Measurements from ENCODE around the gene ESR2. TPM values are rescaled to one million over a fixed set of nuclear protein-coding genes. Genes with fewer than 3 reads are reported as not detected.

The ESR2 gene
- total RNA-seq, 1 experiment from 2014 or later: 87.8 TPM

DNA sequence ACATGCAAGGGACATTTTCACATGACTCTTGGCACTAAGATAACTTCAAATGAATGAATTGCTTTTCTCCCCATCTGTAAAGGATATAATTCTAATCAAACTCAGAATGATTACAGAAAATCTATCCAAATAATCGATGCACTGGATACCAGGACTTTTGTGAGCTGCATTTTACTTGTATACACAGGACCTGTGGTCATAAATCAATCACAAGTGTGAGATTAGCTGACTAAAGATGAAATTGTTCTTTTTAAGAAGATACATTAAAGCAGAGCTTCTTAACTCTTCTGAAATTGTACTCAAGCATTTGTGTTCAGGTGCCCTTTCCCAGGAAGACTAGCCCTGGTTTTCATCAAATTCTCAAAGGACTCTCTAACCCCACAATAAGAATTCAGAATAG, 66.3 kb downstream of the ESR2 start:
- peaks cover 76% of the 10 kb centered on the region for H3K36me3 ChIP-seq (ENCODE audit: insufficient read depth, low read length)
- peak overlapping the region; percentile 70 for H3K27ac ChIP-seq (ENCODE audit: low read length)
- peak overlapping the region; percentile 17 for H3K4me2 ChIP-seq (ENCODE audit: low read depth, low read length, poor library complexity, severe bottlenecking)
- peaks cover 93% of the 10 kb centered on the region for H3K4me1 ChIP-seq (ENCODE audit: low read length)
- no peak overlapping the region for H2AFZ ChIP-seq (ENCODE audit: low read length)
- peaks cover 99% of the 10 kb centered on the region for H3K79me2 ChIP-seq (ENCODE audit: low read length)
- H3K9me2 ChIP-seq (replicated peaks; ENCODE audit: insufficient read depth, low read length): no peaks in the 10 kb centered on the region
- no peaks in the 10 kb centered on the region for H3K27me3 ChIP-seq (ENCODE audit: low read length)
- no peak for DNase-seq
- no peaks in the 10 kb centered on the region for H3K9me3 ChIP-seq (ENCODE audit: low read length)
- H4K20me1 ChIP-seq (ENCODE audit: insufficient read depth, low read depth, low read length): peaks cover 21% of the 10 kb centered on the region; the same call in 1 of the 2 replicates
- H3K4me3 ChIP-seq (ENCODE audit: low read length): no peak overlapping the region
- peak overlapping the region; percentile 13 for H3K9ac ChIP-seq (ENCODE audit: low read length)

GRCh38 chr14:64225151-64225757, 68.9 kb downstream of the ESR2 start:
- no peak overlapping the region for H3K9ac ChIP-seq (ENCODE audit: low read length)
- no peak overlapping the region for H2AFZ ChIP-seq (ENCODE audit: low read length)
- peaks cover 96% of the 10 kb centered on the region for H3K79me2 ChIP-seq (ENCODE audit: low read length)
- peak overlapping the region; percentile 97 for H3K27ac ChIP-seq (ENCODE audit: low read length)
- H3K9me2 ChIP-seq (replicated peaks; ENCODE audit: insufficient read depth, low read length): no peaks in the 10 kb centered on the region
- H4K20me1 ChIP-seq (ENCODE audit: insufficient read depth, low read depth, low read length): peaks cover 17% of the 10 kb centered on the region; the same call in 1 of the 2 replicates
- H3K36me3 ChIP-seq (ENCODE audit: insufficient read depth, low read length): peaks cover 76% of the 10 kb centered on the region
- H3K4me2 ChIP-seq (ENCODE audit: low read depth, low read length, poor library complexity, severe bottlenecking): no peak overlapping the region
- no peak overlapping the region for H3K4me3 ChIP-seq (ENCODE audit: low read length)
- no peaks in the 10 kb centered on the region for H3K27me3 ChIP-seq (ENCODE audit: low read length)
- H3K9me3 ChIP-seq (ENCODE audit: low read length): no peaks in the 10 kb centered on the region
- peaks cover 94% of the 10 kb centered on the region for H3K4me1 ChIP-seq (ENCODE audit: low read length)
- DNase-seq: no peak

DNA sequence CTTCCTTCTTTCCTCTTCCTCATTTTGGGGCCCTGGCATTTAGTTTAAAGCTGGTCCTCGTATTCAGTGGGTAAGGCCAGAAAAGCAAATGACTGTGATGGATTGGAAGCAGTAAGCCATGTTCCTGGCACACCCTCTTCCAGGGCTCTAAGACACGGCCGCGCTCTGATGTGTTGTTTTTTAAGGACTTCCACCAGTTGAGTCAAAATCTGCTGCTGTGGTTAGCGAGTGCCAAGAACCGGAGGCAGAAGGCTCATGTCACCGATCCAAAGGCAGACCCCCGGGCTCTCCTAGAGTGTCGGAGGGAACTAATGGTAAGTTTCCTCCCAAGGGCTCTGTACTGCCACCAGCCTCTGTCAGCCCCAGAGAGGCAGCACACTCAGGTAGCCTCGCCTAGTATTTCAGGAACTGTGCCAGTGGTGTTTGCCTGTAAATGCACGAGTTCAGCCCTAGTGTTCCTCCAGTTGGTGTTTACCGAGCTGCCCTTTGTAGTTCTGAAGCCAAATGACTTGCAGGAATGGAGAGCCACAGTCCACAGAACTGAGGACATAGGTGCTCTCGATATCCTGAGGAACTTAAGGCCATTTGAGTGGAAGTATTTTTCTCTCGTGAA, 72.7 kb downstream of the ESR2 start:
- Histone ChIP-seq H3K4me2 (ENCODE audit: low read depth, low read length, poor library complexity, severe bottlenecking) (peak overlapping the region; percentile 73), H3K36me3 (ENCODE audit: insufficient read depth, low read length) (peaks cover 65% of the 10 kb centered on the region), H3K9me3 (ENCODE audit: low read length) (no peaks in the 10 kb centered on the region), H3K27ac (ENCODE audit: low read length) (peak overlapping the region; percentile 97), H3K9ac (ENCODE audit: low read length) (peak overlapping the region; percentile 67), H2AFZ (ENCODE audit: low read length) (no peak overlapping the region), H4K20me1 (ENCODE audit: insufficient read depth, low read depth, low read length) (0 out of 2 replicates have a peak, but pooled peaks cover 4% of the 10 kb centered on the region), H3K4me3 (ENCODE audit: low read length) (no peak overlapping the region), H3K79me2 (ENCODE audit: low read length) (peaks cover 88% of the 10 kb centered on the region), H3K27me3 (ENCODE audit: low read length) (no peaks in the 10 kb centered on the region), H3K9me2 (replicated peaks; ENCODE audit: insufficient read depth, low read length) (no peaks in the 10 kb centered on the region), H3K4me1 (ENCODE audit: low read length) (peaks cover 97% of the 10 kb centered on the region)
- DNase-seq: peak; percentile 61

DNA sequence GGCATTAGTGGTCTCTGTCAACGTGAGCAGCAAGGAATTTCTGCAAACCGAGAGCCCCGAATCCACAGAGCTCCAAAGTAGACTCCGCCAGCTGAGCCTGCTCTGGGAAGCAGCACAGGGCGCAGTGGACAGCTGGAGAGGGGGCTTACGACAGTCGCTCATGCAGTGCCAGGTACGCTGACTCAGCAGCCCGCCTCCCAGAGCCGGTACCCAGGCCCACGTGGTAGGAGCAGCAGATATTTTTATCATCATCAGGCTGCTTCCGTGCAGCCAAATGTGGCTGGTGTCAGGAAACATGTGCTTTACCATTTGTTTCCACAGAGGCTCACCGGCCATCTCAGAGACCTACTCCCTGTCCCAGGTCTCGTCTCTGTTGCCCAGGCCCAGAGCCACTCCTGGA, 73.7 kb downstream of the ESR2 start:
- Histone ChIP-seq H3K4me1 (ENCODE audit: low read length) (peaks cover 100% of the 10 kb centered on the region), H4K20me1 (ENCODE audit: insufficient read depth, low read depth, low read length) (0 out of 2 replicates have a peak, but pooled peaks cover 3% of the 10 kb centered on the region), H2AFZ (ENCODE audit: low read length) (no peak overlapping the region), H3K9me3 (ENCODE audit: low read length) (no peaks in the 10 kb centered on the region), H3K36me3 (ENCODE audit: insufficient read depth, low read length) (peaks cover 58% of the 10 kb centered on the region), H3K27me3 (ENCODE audit: low read length) (no peaks in the 10 kb centered on the region), H3K4me2 (ENCODE audit: low read depth, low read length, poor library complexity, severe bottlenecking) (peak overlapping the region; percentile 73), H3K9ac (ENCODE audit: low read length) (peak overlapping the region; percentile 67), H3K79me2 (ENCODE audit: low read length) (peaks cover 87% of the 10 kb centered on the region), H3K9me2 (replicated peaks; ENCODE audit: insufficient read depth, low read length) (no peaks in the 10 kb centered on the region), H3K4me3 (ENCODE audit: low read length) (peak overlapping the region; percentile 14; the same call in 1 of the 2 replicates), H3K27ac (ENCODE audit: low read length) (peak overlapping the region; percentile 97)
- DNase-seq: peak; percentile 70

- Histone ChIP-seq H3K36me3 (ENCODE audit: insufficient read depth, low read length) (peaks cover 58% of the 10 kb centered on the region), H3K27me3 (ENCODE audit: low read length) (no peaks in the 10 kb centered on the region), H3K4me1 (ENCODE audit: low read length) (peaks cover 100% of the 10 kb centered on the region), H3K9ac (ENCODE audit: low read length) (peak overlapping the region; percentile 67), H3K27ac (ENCODE audit: low read length) (peak overlapping the region; percentile 97), H2AFZ (ENCODE audit: low read length) (no peak overlapping the region), H4K20me1 (ENCODE audit: insufficient read depth, low read depth, low read length) (no peaks in the 10 kb centered on the region), H3K9me2 (replicated peaks; ENCODE audit: insufficient read depth, low read length) (no peaks in the 10 kb centered on the region), H3K79me2 (ENCODE audit: low read length) (peaks cover 87% of the 10 kb centered on the region), H3K4me3 (ENCODE audit: low read length) (peak overlapping the region; percentile 56; the same call in 1 of the 2 replicates), H3K4me2 (ENCODE audit: low read depth, low read length, poor library complexity, severe bottlenecking) (peak overlapping the region; percentile 73), H3K9me3 (ENCODE audit: low read length) (no peaks in the 10 kb centered on the region)
- no peak for DNase-seq
Observed at GRCh38 chr14:64220056-64220455, 74.1 kb downstream of the ESR2 start.

- Histone ChIP-seq H3K9me2 (replicated peaks; ENCODE audit: insufficient read depth, low read length) (no peaks in the 10 kb centered on the region), H3K9me3 (ENCODE audit: low read length) (no peaks in the 10 kb centered on the region), H3K4me1 (ENCODE audit: low read length) (peaks cover 100% of the 10 kb centered on the region), H3K79me2 (ENCODE audit: low read length) (peaks cover 87% of the 10 kb centered on the region), H4K20me1 (ENCODE audit: insufficient read depth, low read depth, low read length) (no peaks in the 10 kb centered on the region), H3K27me3 (ENCODE audit: low read length) (no peaks in the 10 kb centered on the region), H3K4me2 (ENCODE audit: low read depth, low read length, poor library complexity, severe bottlenecking) (peak overlapping the region; percentile 73), H3K27ac (ENCODE audit: low read length) (peak overlapping the region; percentile 97), H3K36me3 (ENCODE audit: insufficient read depth, low read length) (peaks cover 54% of the 10 kb centered on the region; the same call in 1 of the 2 replicates), H3K9ac (ENCODE audit: low read length) (peak overlapping the region; percentile 67), H3K4me3 (ENCODE audit: low read length) (peak overlapping the region; percentile 56), H2AFZ (ENCODE audit: low read length) (no peak overlapping the region)
- DNase-seq: peak; percentile 79
Observed at GRCh38 chr14:64218344-64219240, 75.6 kb downstream of the ESR2 start.

GRCh38 chr14:64217834-64218233, 76.3 kb downstream of the ESR2 start:
- H3K4me1 ChIP-seq (ENCODE audit: low read length): peaks cover 100% of the 10 kb centered on the region
- peak overlapping the region; percentile 56 for H3K4me3 ChIP-seq (ENCODE audit: low read length)
- peak overlapping the region; percentile 97 for H3K27ac ChIP-seq (ENCODE audit: low read length)
- H3K9ac ChIP-seq (ENCODE audit: low read length): peak overlapping the region; percentile 67
- H3K4me2 ChIP-seq (ENCODE audit: low read depth, low read length, poor library complexity, severe bottlenecking): peak overlapping the region; percentile 73
- no peak for DNase-seq
- H3K79me2 ChIP-seq (ENCODE audit: low read length): peaks cover 87% of the 10 kb centered on the region
- H2AFZ ChIP-seq (ENCODE audit: low read length): no peak overlapping the region
- no peaks in the 10 kb centered on the region for H3K9me2 ChIP-seq (replicated peaks; ENCODE audit: insufficient read depth, low read length)
- H4K20me1 ChIP-seq (ENCODE audit: insufficient read depth, low read depth, low read length): no peaks in the 10 kb centered on the region
- peaks cover 53% of the 10 kb centered on the region; the same call in 1 of the 2 replicates for H3K36me3 ChIP-seq (ENCODE audit: insufficient read depth, low read length)
- H3K27me3 ChIP-seq (ENCODE audit: low read length): no peaks in the 10 kb centered on the region
- no peaks in the 10 kb centered on the region for H3K9me3 ChIP-seq (ENCODE audit: low read length)

All from Karpas-422 (cell line).